K562 (cell line): Measurements from ENCODE around the gene WIPF1.

Source experiments
- CTCF ChIP-seq, 3 experiments: IDR thresholded peaks in 2 of 3; conservative IDR thresholded peaks in 1 of 3; 2 replicates each; pipeline ENCODE4 v1.5.1; 2011 to 2012; ENCODE audit warnings: low read length in 3 of 3, mild to moderate bottlenecking in 3 of 3, control low read depth in 2 of 3, improper control_type of control experiment in 1 of 3, inconsistent platforms in 1 of 3, low read depth in 1 of 3, mixed read lengths in 1 of 3, moderate library complexity in 1 of 3; ENCODE audit not compliant: insufficient read depth in 2 of 3
- ESRRA ChIP-seq: fragments of 450-650 bp; IDR thresholded peaks from 2 replicates; pipeline ENCODE4 v1.6.1; 2014; ENCODE audit warnings: low read depth, mild to moderate bottlenecking, moderate library complexity, borderline replicate concordance
- HDAC2 ChIP-seq: fragments of 450-650 bp; IDR thresholded peaks from 2 replicates; pipeline ENCODE4 v1.6.1; 2016; ENCODE audit warnings: mild to moderate bottlenecking
- MAFF ChIP-seq: IDR thresholded peaks from 2 replicates; pipeline ENCODE4 v1.6.1; 2012; ENCODE audit warnings: low read length, improper control_type of control experiment
- MCM7 ChIP-seq, 2 experiments: fragments of 450-650 bp; IDR thresholded peaks; 2 replicates each; pipeline ENCODE4 v1.6.1; 2016 to 2018
- MGA ChIP-seq: fragments of 450-650 bp; IDR thresholded peaks from 2 replicates; pipeline ENCODE4 v1.6.1; 2016; ENCODE audit warnings: mild to moderate bottlenecking, moderate library complexity
- POLR2A ChIP-seq: fragments of 450-650 bp; conservative IDR thresholded peaks from 2 replicates; pipeline ENCODE4 v1.6.1; 2016
- RBBP5 ChIP-seq: fragments of 200-600 bp; sonication (generic); IDR thresholded peaks from 2 replicates; pipeline ENCODE4 v1.6.1; 2012; ENCODE audit warnings: borderline replicate concordance, mild to moderate bottlenecking, low read length, control low read depth, inconsistent platforms; ENCODE audit not compliant: insufficient read depth, poor library complexity, severe bottlenecking
- REST ChIP-seq, 2 experiments: fragments of 450-650 bp; formaldehyde crosslinking in 1 of 2; IDR thresholded peaks; 2 replicates each; pipeline versions ENCODE4 v1.4.0 to v1.6.1; 2014 to 2020; ENCODE audit warnings: mild to moderate bottlenecking in 2 of 2, borderline replicate concordance in 1 of 2, low read depth in 1 of 2
- ZFP1 ChIP-seq: fragments of 450-650 bp; formaldehyde crosslinking; IDR thresholded peaks from 2 replicates; pipeline ENCODE4 v1.4.0; 2020; ENCODE audit warnings: mild to moderate bottlenecking, mixed read lengths
- ZZZ3 ChIP-seq: fragments of 450-650 bp; IDR thresholded peaks from 2 replicates; pipeline ENCODE4 v1.6.1; 2016; ENCODE audit warnings: antibody characterized with exemption, mild to moderate bottlenecking, moderate library complexity

- TF ChIP-seq MGA, result no peak
- TF ChIP-seq CTCF (IDR thresholded peaks at IDR 0.05 in 2 of 3, conservative IDR thresholded peaks at IDR 0.05 in 1 of 3; ENCODE audit: insufficient read depth in 2 of 3, low read depth in 1 of 3, low read length in 3 of 3), result no peak
- TF ChIP-seq HDAC2, result no peak
- TF ChIP-seq REST (IDR thresholded peaks at IDR 0.05; ENCODE audit: borderline replicate concordance), result no peak
- no peak for TF ChIP-seq REST (CRISPR knock-in tag; IDR thresholded peaks at IDR 0.05; ENCODE audit: low read depth)
- no peak for TF ChIP-seq POLR2A
- no peak for TF ChIP-seq ZFP1 (CRISPR knock-in tag)
- no peak for TF ChIP-seq ZZZ3
- TF ChIP-seq ESRRA, result no peak
- TF ChIP-seq MCM7 (IDR thresholded peaks at IDR 0.05), result no peak
- no peak for TF ChIP-seq RBBP5
- no peak for TF ChIP-seq MAFF
Observed at GRCh38 chr2:174641168-174641567, 43.6 kb upstream of the WIPF1 start.
